Measurements from ENCODE around the gene ARHGEF38.

Gene ARHGEF38

GRCh38 chr4:105568584-105568983, 16.2 kb downstream of the ARHGEF38 start:
- no peaks in the 10 kb centered on the region for H3K27me3 Mint-ChIP-seq (ENCODE audit: low read depth)
- no peaks in the 10 kb centered on the region for H3K9me3 Mint-ChIP-seq
- no peaks in the 10 kb centered on the region for H3K36me3 Mint-ChIP-seq (ENCODE audit: low read depth)
- no peak overlapping the region for H3K4me3 Mint-ChIP-seq
- TF ChIP-seq, protein P1, sequence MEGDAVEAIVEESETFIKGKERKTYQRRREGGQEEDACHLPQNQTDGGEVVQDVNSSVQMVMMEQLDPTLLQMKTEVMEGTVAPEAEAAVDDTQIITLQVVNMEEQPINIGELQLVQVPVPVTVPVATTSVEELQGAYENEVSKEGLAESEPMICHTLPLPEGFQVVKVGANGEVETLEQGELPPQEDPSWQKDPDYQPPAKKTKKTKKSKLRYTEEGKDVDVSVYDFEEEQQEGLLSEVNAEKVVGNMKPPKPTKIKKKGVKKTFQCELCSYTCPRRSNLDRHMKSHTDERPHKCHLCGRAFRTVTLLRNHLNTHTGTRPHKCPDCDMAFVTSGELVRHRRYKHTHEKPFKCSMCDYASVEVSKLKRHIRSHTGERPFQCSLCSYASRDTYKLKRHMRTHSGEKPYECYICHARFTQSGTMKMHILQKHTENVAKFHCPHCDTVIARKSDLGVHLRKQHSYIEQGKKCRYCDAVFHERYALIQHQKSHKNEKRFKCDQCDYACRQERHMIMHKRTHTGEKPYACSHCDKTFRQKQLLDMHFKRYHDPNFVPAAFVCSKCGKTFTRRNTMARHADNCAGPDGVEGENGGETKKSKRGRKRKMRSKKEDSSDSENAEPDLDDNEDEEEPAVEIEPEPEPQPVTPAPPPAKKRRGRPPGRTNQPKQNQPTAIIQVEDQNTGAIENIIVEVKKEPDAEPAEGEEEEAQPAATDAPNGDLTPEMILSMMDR (IDR thresholded peaks at IDR 0.05; ENCODE audit: unreplicated experiment in 3 of 3): no peak
- peaks cover 10% of the 10 kb centered on the region for H3K4me1 Mint-ChIP-seq
- H3K27ac Mint-ChIP-seq: no peak overlapping the region

DNA sequence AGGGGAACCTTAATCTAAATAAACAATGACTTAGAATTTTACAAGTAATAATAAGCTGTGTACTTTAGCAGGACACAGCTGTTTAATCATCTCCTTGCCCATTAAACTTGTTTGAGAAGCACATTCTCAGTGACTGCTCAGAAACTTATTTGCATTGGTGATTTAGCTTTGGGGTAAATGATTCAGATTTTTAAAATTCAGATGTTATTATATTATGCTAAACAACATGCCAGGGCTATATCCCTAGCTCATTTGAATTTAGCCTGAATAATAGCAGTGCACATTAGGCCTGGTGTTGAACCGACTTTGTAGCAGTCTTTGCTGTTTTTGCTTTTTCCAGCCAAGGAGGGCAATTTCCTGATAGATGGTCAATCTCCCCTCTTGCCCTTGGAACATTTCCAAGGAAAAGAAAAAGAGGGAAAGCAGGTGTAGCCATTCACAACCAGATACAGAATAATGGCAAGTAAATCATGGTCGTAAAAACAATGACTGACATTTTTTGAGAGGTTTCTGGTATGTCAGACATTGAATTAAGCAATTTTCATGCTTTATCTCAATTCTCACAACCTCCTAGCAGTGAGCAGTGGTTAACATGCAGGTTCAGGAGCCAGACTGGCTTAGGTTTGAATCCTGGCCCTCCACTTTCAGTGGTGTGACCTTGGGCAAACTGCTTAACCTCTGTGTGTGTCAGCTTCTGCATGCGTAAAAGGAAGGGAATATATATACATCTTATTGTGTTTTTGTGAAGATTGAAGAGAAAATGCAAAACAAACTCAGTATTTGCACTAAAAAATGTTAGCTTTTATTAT, 16.8 kb downstream of the ARHGEF38 start:
- Mint-ChIP-seq H3K27ac (no peak overlapping the region), H3K27me3 (ENCODE audit: low read depth) (no peaks in the 10 kb centered on the region), H3K4me3 (no peak overlapping the region), H3K9me3 (no peaks in the 10 kb centered on the region), H3K4me1 (peaks cover 10% of the 10 kb centered on the region), H3K36me3 (ENCODE audit: low read depth) (no peaks in the 10 kb centered on the region)
- TF ChIP-seq, protein P1 (IDR thresholded peaks at IDR 0.05; ENCODE audit: unreplicated experiment in 3 of 3): no peak

GRCh38 chr4:105569866-105570236, 17.4 kb downstream of the ARHGEF38 start:
- Mint-ChIP-seq H3K4me3 (no peak overlapping the region), H3K27me3 (ENCODE audit: low read depth) (no peaks in the 10 kb centered on the region), H3K36me3 (ENCODE audit: low read depth) (no peaks in the 10 kb centered on the region), H3K9me3 (no peaks in the 10 kb centered on the region), H3K4me1 (peaks cover 10% of the 10 kb centered on the region), H3K27ac (no peak overlapping the region)
- TF ChIP-seq, protein P1 (IDR thresholded peaks at IDR 0.05; ENCODE audit: unreplicated experiment in 3 of 3): no peak

- Mint-ChIP-seq H3K4me3 (no peak overlapping the region), H3K4me1 (no peaks in the 10 kb centered on the region), H3K9me3 (no peaks in the 10 kb centered on the region), H3K27me3 (ENCODE audit: low read depth) (no peaks in the 10 kb centered on the region), H3K27ac (no peak overlapping the region), H3K36me3 (ENCODE audit: low read depth) (no peaks in the 10 kb centered on the region)
- TF ChIP-seq, protein P1 (IDR thresholded peaks at IDR 0.05; ENCODE audit: unreplicated experiment in 3 of 3): no peak
These were observed 19.9 kb downstream of the ARHGEF38 start for GRCh38 chr4:105572296-105572695.

- Mint-ChIP-seq H3K27ac (no peak overlapping the region), H3K4me1 (peaks cover 10% of the 10 kb centered on the region), H3K27me3 (ENCODE audit: low read depth) (no peaks in the 10 kb centered on the region), H3K36me3 (ENCODE audit: low read depth) (no peaks in the 10 kb centered on the region), H3K9me3 (peaks cover 3% of the 10 kb centered on the region), H3K4me3 (no peak overlapping the region)
- TF ChIP-seq, protein P1 (IDR thresholded peaks at IDR 0.05; ENCODE audit: unreplicated experiment in 3 of 3): no peak
These were observed 34.4 kb downstream of the ARHGEF38 start for GRCh38 chr4:105586638-105587328.

Measured in nephron (organoid).